PC-9 (cell line): Measurements from ENCODE around the gene MORF4L1. TPM values are rescaled to one million over a fixed set of nuclear protein-coding genes. Genes with fewer than 3 reads are reported as not detected.

Experiments used
- BruUV-seq: library from RNA; stranded (reverse); fragments of 400-500 nt; replicated peaks from 2 replicates; lab custom pipeline; 2021; lab: Mats Ljungman, UMichigan
- CTCF ChIA-PET: fragments of 300-600 bp; sonication (Branson Sonifier 250); formaldehyde crosslinking; loops from one replicate; lab custom pipeline; 2022; ENCODE audit warnings: antibody characterized with exemption; lab: Charles Lee
- POLR2A ChIA-PET: fragments of 300-600 bp; sonication (Branson Sonifier 250); formaldehyde crosslinking; loops from one replicate; lab custom pipeline; 2022; ENCODE audit warnings: antibody characterized with exemption; ENCODE audit not compliant: unreplicated experiment; lab: Charles Lee
- DNase-seq, 2 experiments: peaks; one replicate each; pipeline versions ENCODE4 v3.0.0 to v3.0.0-alpha.2; 2015 to 2022; ENCODE audit warnings: mixed read lengths in 1 of 2
- H2AFZ ChIP-seq: fragments of 200-600 bp; sonication (generic); 2 replicates; pipeline ENCODE4 v1.8.1; 2017; ENCODE audit warnings: antibody characterized with exemption
- H3F3A ChIP-seq: fragments of 200-600 bp; sonication (generic); 2 replicates; pipeline ENCODE4 v1.8.1; 2017; ENCODE audit warnings: antibody characterized with exemption, mild to moderate bottlenecking, low read depth; ENCODE audit not compliant: insufficient read depth
- H3K27ac ChIP-seq: fragments of 200-600 bp; sonication (generic); 2 replicates; pipeline ENCODE4 v1.6.1; 2016; ENCODE audit warnings: mixed run types
- H3K27me3 ChIP-seq: fragments of 200-600 bp; sonication (generic); 2 replicates; pipeline ENCODE4 v1.6.1; 2016; ENCODE audit warnings: low read depth, mixed run types; ENCODE audit not compliant: insufficient read depth
- H3K36me3 ChIP-seq: fragments of 200-600 bp; sonication (generic); 2 replicates; pipeline ENCODE4 v1.6.1; 2016; ENCODE audit warnings: low read depth, mixed run types
- H3K4me1 ChIP-seq: fragments of 200-600 bp; sonication (generic); replicated peaks from 2 replicates; pipeline ENCODE4 v1.6.1; 2016; ENCODE audit warnings: mixed run types; ENCODE audit not compliant: insufficient read depth
- H3K4me2 ChIP-seq: fragments of 200-600 bp; sonication (generic); 2 replicates; pipeline ENCODE4 v1.6.1; 2017; ENCODE audit warnings: mixed run types
- H3K4me3 ChIP-seq: fragments of 200-600 bp; sonication (generic); 2 replicates; pipeline ENCODE4 v1.6.1; 2016; ENCODE audit warnings: mixed run types
- H3K79me2 ChIP-seq: fragments of 200-600 bp; sonication (generic); 2 replicates; pipeline ENCODE4 v1.6.1; 2017; ENCODE audit warnings: low read depth, mixed run types
- H3K9me2 ChIP-seq: fragments of 200-600 bp; sonication (generic); 2 replicates; pipeline ENCODE4 v1.8.1; 2017; ENCODE audit warnings: mild to moderate bottlenecking; ENCODE audit not compliant: insufficient read depth
- H3K9me3 ChIP-seq: fragments of 200-600 bp; sonication (generic); 2 replicates; pipeline ENCODE4 v1.8.1; 2016; ENCODE audit warnings: low read depth; ENCODE audit not compliant: insufficient read depth
- H4K20me1 ChIP-seq: fragments of 200-600 bp; sonication (generic); 2 replicates; pipeline ENCODE4 v1.8.1; 2017; ENCODE audit not compliant: insufficient read depth
- EZH2 ChIP-seq: fragments of 200-600 bp; sonication (generic); IDR thresholded peaks from 2 replicates; pipeline ENCODE4 v1.8.0; 2017; ENCODE audit warnings: antibody characterized with exemption, low read depth
- intact Hi-C: fragments of 100-400 bp; cut with micrococcal nuclease; formaldehyde crosslinking; loops from one replicate; pipeline ENCODE4 v1.10.0; 2022; ENCODE audit not compliant: unreplicated experiment
- total RNA-seq: library from RNA; stranded (reverse); gene quantifications from 2 replicates; pipeline ENCODE4 v1.2.3, GENCODE V29; 2021
- TF ChIP-seq, protein P1 (sequence below): fragments of 200-600 bp; sonication (generic); conservative IDR thresholded peaks from 2 replicates; pipeline ENCODE4 v1.6.1; 2017; ENCODE audit warnings: mixed run types, antibody characterized with exemption, mild to moderate bottlenecking, moderate library complexity

MORF4L1 gene
- total RNA-seq, 1 experiment from 2014 or later = 282 TPM

DNA sequence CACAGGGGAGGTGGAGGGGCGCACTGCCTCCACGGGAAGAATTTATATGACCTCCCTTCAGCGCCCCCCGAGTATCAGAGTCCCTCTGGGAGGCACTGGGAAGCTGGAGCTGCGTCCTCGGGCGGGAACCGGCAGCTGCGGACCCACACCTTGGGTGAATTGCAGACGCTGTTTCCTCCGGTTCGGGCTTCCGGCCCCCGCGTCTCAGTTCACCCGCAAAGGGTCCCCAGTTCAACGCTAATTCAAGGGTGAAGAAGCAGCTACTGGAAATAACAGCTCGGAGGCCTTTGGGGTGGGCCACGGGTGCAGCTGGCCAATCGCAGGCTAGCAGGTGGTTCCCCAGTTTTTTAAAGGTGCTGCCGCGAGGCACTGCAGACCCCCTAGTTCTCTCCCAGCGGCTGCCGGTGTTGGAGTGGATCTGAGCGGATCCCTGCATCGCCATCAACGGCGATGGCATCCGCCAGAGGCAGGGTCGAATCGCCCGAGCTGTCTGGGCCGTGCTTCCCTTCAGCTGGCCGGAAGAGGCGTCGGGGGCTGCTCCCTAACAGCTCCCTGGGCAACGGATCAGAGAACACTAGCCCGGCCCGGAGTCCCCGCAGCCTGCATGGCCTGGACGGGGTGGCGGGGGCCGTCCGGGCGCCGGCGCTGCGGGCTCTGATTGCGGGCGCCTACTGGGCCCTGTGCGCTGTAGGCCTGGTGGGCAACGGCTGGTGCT is 42.0 kb upstream of the MORF4L1 start:
- no peak for TF ChIP-seq EZH2
- TF ChIP-seq, protein P1, sequence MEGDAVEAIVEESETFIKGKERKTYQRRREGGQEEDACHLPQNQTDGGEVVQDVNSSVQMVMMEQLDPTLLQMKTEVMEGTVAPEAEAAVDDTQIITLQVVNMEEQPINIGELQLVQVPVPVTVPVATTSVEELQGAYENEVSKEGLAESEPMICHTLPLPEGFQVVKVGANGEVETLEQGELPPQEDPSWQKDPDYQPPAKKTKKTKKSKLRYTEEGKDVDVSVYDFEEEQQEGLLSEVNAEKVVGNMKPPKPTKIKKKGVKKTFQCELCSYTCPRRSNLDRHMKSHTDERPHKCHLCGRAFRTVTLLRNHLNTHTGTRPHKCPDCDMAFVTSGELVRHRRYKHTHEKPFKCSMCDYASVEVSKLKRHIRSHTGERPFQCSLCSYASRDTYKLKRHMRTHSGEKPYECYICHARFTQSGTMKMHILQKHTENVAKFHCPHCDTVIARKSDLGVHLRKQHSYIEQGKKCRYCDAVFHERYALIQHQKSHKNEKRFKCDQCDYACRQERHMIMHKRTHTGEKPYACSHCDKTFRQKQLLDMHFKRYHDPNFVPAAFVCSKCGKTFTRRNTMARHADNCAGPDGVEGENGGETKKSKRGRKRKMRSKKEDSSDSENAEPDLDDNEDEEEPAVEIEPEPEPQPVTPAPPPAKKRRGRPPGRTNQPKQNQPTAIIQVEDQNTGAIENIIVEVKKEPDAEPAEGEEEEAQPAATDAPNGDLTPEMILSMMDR = no peak
- no peak overlapping the region for H3K4me2 ChIP-seq
- no peaks in the 10 kb centered on the region for H3K79me2 ChIP-seq
- CTCF ChIA-PET = no interaction called here
- H3K36me3 ChIP-seq = no peaks in the 10 kb centered on the region
- H3K27ac ChIP-seq = no peak overlapping the region
- H3K27me3 ChIP-seq = peaks cover 11% of the 10 kb centered on the region; the same call in 1 of the 2 replicates
- no peak for DNase-seq
- H3K9me3 ChIP-seq = no peaks in the 10 kb centered on the region
- no peaks in the 10 kb centered on the region for H3K4me1 ChIP-seq
- no peaks in the 10 kb centered on the region for H4K20me1 ChIP-seq
- no TSS peak for BruUV-seq
- no peaks in the 10 kb centered on the region for H3K9me2 ChIP-seq
- no peak overlapping the region for H2AFZ ChIP-seq
- intact Hi-C loops = no loop called here
- POLR2A ChIA-PET = interaction anchor here (0.7 kb wide), 1 partner anchor 343 kb away, joined by 3 read pairs; no protein-coding TSS in a partner anchor
- H3F3A ChIP-seq = no peaks in the 10 kb centered on the region
- no peak overlapping the region for H3K4me3 ChIP-seq

DNA sequence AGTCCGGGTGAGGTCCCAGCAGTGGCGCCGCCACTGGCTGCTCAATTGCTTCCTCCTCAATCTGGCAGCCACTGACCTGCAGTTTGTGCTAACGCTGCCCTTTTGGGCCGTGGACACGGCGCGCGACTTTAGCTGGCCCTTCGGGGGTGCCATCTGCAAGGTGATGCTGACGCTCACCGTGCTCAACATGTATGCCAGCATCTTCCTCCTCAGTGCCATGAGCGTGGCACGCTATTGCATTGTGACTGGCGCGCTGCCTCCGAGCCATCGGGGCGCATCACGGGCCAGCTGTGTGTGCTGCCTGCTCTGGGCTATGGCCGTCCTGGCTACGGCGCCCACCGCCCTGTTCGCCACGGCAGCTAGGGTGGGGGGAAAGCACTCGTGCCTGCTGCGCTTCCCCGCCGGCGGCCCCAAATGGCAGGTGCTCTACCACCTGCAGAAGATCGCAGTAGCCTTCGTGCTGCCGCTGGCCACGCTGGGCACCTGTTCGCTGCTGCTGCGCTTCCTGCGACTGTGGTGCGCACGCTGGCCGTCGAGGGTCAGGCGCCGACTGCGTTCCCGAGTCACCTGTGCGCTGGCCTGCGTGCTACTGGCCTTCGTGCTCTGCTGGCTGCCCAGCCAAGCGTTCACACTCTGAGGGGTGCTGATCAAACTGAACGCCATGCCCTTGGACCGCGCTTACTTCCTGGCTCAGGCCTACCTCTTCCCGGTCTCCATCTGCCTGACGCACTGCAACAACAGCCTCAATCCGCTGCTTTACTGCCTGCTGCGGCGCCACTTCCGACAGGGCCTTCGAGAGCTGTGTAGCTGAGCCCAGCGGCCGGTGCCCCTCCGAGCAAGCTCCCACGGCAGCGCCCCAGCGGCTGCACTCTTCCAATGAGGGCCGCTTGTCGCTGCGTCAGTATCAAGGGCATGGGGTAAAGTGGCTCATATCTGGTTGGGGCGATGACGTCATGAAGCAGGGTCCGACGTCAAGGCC is 41.2 kb upstream of the MORF4L1 start:
- no TSS peak for BruUV-seq
- H3K4me1 ChIP-seq = no peaks in the 10 kb centered on the region
- POLR2A ChIA-PET = no interaction called here
- no peaks in the 10 kb centered on the region for H3K36me3 ChIP-seq
- H3K27me3 ChIP-seq = peaks cover 11% of the 10 kb centered on the region; the same call in 1 of the 2 replicates
- no peak overlapping the region for H3K4me3 ChIP-seq
- H3K4me2 ChIP-seq = no peak overlapping the region
- no peak overlapping the region for H3K27ac ChIP-seq
- intact Hi-C loops = no loop called here
- TF ChIP-seq EZH2 = no peak
- TF ChIP-seq, protein P1 = no peak
- H3K9me2 ChIP-seq = no peaks in the 10 kb centered on the region
- no peaks in the 10 kb centered on the region for H3K79me2 ChIP-seq
- no peak overlapping the region for H2AFZ ChIP-seq
- H4K20me1 ChIP-seq = no peaks in the 10 kb centered on the region
- DNase-seq = no peak
- no peaks in the 10 kb centered on the region for H3F3A ChIP-seq
- no peaks in the 10 kb centered on the region for H3K9me3 ChIP-seq
- CTCF ChIA-PET = no interaction called here

DNA sequence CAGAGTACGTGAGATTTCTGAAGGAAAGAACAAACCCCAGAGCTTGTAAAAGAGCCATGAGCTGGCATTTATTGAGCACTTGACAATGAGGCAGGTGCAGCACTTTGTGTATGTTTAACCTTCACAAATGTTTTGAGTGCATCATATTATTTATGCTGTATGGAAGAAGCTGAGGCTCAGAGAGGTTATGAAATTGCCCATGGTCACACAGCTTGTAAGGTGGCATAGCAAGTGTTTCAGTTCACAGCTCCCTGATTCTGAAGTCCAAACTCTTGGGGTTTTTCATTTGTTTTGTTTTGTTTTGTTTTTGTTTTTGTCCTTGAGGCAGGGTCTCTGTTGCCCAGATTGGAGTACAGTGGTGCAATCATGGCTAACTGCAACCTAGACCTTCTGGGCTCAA is 36.4 kb upstream of the MORF4L1 start:
- no peaks in the 10 kb centered on the region for H3K4me1 ChIP-seq
- intact Hi-C loops = no loop called here
- no peak overlapping the region for H2AFZ ChIP-seq
- no peaks in the 10 kb centered on the region for H3F3A ChIP-seq
- peaks cover 15% of the 10 kb centered on the region; the same call in 1 of the 2 replicates for H3K27me3 ChIP-seq
- ChIA-PET POLR2A (no interaction called here), CTCF (no interaction called here)
- no peak overlapping the region for H3K4me3 ChIP-seq
- H3K79me2 ChIP-seq = no peaks in the 10 kb centered on the region
- no peak overlapping the region for H3K4me2 ChIP-seq
- H3K9me3 ChIP-seq = no peaks in the 10 kb centered on the region
- no peak for TF ChIP-seq EZH2
- TF ChIP-seq, protein P1 = no peak
- H4K20me1 ChIP-seq = no peaks in the 10 kb centered on the region
- DNase-seq = no peak
- BruUV-seq = no TSS peak
- H3K36me3 ChIP-seq = no peaks in the 10 kb centered on the region
- H3K27ac ChIP-seq = no peak overlapping the region
- no peaks in the 10 kb centered on the region for H3K9me2 ChIP-seq
